ENCODE measurements around the gene TBC1D24. TPM values are rescaled to one million over a fixed set of nuclear protein-coding genes. Genes with fewer than 3 reads are reported as not detected.

TBC1D24 gene
- polyA plus RNA-seq, 12 donors, result 9.8 to 31.6 (median 19.9) TPM; not detected in 1

DNA sequence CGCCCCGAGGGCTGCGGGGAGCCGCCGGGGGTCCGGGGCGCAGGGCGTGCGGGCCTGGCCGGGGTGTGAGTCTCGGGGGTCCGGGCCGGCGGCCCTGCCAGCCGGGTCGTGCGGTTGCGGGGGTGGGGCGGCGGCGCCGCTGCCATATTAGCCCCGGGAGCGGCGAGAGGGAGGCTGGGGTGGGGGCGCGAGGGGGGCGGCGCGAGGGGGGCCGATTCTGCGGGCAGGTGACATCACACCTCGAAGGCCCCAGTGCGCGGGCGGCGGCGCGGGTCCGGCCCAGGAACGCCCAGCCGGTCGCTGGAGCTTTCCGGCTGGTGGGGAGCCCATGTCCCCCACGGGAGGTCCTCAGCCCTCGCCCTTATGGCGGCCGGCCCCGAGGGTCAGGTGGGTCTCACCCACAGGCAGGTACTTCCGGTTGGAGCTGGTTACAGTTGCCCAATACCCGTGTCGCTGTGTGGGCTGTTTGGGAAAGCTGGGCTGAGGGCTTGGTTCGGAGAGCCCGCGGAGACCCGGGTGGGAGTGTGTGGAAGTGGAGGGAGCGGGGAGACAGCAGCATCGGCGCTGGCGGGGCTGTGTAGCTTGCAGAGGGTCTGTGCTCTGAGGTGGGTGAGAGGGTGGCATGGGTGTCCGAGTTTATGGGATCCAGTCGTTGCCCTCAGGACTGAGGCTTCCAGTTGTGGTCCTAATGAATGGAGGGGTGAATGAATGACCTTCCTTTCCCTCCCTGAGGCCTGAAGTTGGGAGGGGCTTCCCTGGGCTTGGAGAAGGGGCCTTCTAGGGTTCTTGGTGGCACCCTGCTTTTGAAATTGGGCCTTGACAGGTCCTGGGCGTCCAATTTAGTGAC, 39.6 kb downstream of the TBC1D24 start:
- DNase-seq, result no peak

DNA sequence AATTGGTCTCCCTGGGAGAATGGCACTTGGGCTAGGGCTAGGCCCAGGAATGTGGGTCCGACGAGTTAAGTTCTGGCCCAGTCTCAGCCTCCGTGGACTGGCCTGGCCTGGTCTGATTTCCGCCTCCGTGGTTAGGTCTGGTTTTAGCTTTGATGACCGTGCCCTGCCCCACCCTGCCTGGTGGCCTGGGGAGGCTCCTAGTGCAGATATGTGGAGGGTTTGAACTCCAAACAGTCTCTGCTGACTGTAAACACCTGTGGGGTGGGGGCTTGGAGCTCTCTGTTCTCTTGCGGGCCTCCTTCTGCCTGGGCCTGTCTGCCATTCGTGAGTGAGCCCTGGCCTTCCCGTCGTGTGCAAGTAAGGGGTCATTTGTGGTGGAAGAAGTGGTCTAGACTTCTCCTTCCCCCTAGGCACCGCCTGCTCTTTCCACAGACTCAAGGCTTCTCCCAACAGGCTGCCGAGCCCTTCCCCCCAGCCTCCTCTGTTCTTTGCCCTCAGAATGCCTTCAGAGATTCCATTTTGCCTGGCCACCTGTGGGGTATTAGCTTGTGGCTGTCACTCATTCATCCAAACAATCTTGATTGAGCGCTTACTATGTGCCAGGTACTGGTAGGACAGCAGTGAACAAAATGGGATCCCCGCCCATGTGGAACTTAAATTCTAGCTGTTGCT, 40.4 kb downstream of the TBC1D24 start:
- no peak for DNase-seq

DNA sequence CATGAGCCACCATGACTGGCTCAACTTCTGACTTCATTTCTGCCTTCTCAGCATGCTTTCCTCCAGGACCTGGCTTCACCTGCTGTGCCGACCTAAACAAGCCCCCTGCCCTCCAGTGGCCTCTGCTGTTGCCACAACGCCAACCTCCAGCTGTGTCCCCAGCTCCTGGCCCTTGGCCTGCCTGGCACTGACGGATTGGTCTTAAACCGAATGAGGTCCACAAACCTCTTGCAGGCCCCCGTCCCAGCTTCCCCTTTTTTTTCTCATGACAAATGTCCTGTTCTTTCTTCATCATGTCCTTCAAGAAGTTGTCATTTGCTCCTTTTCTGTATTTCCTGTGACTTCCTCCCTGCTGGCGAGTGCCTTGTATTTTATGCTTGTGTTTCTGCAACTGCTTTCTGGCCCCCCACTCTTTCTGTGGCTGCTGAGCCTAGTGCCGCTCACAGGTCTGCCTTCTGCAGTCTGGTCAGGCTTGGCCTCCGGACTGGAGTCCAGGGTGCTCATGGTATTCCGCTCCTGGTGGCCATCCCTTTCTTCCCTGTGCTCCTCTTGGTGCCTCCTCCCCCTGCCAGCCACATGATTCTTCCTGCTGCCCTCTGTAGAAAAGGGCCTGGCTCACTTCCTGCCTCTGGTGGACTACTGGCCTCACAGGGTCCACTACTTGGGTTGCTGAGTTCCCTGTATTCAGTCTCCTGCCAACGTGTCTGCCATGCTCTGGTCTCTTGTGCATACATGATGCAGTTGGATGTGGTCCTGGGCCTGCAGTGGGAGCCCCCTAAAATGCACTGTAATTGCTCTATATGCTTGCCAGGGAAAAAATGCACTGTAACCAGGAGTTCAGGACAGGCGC, 41.7 kb downstream of the TBC1D24 start:
- no peak for DNase-seq

DNA sequence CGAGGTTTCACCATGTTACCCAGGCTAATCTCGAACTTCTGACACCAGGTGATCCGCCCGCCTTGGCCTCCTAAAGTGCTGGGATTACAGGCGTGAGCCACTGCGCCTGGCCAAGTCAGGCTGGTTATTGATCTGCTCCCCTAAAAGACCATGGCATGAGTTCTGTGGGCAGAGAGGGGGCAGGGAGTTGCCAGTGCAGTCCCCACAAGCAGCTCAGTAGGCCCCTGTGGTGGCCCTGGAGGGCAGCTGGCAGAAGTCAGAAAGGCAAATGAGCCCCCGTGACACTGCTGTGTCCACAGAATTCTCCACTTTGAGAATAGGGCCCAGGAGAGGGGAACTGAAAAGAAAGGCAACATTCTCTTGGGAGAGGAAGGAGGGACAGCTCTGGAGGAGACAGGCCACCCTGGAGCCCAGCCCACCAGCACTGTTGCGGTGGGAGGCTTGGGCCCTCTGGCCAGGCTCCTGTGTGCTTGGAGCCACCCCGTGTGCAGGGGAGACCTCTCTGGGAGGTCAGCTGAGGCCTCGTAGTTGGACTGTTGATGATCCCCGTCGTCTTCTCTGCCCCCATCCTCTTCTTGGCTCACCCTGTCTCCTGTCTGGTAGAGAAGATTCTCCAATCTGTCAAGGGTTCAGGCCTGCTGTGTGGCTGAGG, 43.2 kb downstream of the TBC1D24 start:
- DNase-seq, result no peak

DNA sequence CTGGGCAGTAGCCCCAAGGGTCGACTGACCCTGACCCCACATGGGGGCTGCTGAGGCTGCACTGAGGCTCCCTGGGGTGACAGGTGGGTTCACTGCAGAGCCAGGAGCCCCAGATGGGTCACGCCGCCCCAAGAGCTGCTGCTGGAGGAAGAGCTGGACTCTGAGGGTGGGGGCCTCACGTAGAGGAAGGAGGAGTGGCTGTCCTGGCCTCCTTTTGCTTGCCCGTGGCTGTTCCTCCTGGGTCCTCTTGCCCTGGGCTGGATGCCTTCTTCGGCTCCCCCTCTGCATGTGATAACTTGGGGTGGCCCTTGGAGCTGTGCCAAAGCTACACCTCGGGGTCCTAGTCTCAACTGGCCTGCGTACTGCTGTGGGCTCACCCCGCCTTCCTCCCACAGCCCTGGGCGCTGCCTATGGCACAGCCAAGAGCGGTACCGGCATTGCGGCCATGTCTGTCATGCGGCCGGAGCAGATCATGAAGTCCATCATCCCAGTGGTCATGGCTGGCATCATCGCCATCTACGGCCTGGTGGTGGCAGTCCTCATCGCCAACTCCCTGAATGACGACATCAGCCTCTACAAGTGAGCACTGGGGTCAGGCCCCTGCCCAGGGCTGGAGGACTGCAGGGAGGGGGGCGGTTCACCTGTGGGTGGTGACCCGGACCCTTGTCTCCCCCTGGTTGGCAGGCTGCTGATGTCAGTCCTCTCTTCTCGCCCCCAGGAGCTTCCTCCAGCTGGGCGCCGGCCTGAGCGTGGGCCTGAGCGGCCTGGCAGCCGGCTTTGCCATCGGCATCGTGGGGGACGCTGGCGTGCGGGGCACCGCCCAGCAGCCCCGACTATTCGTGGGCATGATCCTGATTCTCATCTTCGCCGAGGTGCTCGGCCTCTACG, 44.1 kb downstream of the TBC1D24 start:
- DNase-seq, result no peak

DNA sequence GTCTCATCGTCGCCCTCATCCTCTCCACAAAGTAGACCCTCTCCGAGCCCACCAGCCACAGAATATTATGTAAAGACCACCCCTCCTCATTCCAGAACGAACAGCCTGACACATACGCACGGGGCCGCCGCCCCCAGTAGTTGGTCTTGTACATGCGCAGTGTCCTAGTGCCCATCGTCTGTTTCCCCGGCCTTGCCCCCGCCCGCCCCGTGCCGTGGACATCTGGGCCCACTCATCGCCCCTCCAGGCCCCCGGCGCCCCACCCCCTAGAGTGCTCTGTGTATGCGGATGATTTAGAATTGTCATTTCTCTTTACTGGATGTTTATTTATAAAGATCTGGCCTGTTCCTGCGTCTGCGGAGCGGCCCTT, 44.8 kb downstream of the TBC1D24 start:
- DNase-seq, result no peak

DNA sequence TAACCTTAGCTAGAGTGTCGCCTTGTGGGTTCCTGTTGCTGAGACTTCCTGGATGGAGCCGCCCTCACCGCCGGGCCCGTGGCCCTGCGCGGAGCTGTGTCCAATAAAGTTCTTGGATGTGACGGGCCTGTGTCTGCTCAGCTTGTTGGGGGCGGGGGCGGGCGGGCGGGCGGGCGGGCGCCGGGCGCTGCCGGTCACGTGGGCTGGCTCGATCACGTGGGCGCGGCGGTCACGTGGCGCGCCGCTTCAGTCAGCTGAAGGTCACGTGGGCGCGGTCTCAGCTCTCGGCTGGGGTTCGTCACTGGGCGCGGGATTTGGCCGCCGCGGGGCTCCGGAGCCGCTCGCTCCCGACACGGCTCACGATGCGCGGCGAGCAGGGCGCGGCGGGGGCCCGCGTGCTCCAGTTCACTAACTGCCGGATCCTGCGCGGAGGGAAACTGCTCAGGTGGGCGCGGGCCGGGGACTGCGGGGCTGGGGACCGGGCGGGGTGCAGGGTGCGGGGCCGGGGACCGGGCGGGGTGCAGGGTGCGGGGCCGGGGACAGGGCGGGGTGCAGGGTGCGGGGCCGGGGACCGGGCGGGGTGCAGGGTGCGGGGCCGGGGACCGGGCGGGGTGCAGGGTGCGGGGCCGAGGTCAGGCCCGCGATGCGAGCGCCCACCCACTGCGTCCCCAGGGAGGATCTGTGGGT, 45.3 kb downstream of the TBC1D24 start, which contains the start of gene AMDHD2:
Gene AMDHD2, plus strand, starts transcription at position 275 of the 687 bp plus-strand sequence. Its CDS starts 88 bp downstream, at position 363.
- DNase-seq, result peak; percentile 92

DNA sequence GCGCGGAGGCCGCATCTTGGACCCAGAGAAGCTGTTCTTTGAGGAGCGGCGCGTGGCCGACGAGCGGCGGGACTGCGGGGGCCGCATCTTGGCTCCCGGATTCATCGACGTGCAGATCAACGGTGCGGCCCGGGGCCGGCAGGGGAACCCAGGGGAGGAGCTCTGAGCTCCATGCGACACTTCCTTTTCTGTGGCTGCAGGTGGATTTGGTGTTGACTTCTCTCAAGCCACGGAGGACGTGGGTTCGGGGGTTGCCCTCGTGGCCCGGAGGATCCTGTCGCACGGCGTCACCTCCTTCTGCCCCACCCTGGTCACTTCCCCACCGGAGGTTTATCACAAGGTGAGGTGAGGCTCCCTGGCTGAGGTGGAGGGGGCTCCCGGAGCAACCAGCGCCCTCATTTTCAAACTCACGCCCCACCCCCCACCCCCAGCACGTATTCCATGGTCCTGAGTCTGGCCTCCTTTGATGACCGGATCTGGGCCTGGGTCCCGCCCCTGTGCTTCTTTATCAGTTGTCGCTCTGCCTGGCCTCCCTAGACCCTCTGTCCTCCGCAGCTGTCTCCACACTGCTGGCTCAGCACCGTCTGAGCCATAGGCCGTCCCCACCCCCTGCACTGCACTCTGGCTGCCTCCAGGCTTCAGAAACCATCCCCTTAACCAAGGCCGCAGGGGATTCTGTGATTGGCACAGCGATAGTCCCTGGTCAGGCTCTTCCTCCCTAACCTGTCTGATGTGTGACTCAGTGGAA, 46.0 kb downstream of the TBC1D24 start:
- no peak for DNase-seq

DNA sequence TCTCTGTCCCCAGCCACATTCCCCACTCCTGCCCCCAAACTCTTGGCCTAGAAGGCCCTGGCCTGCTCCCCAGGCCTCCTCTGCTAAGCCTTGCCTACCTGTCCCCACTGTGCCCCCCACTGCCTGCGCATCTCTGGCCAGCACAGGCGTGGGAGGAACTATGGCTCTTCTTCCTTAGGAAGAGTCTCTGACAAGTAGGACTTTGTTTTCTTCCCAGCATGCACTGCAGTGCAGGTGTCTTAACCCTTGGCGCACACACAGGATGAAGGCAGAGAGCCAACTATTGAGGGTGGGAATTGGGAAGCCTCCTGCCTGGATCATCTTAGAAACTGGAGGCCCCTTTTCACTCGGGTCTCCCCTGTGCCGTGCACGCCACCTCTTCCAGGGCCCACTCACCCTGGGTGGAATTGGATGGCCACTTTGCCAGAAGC, 48.9 kb downstream of the TBC1D24 start:
- no peak for DNase-seq

DNA sequence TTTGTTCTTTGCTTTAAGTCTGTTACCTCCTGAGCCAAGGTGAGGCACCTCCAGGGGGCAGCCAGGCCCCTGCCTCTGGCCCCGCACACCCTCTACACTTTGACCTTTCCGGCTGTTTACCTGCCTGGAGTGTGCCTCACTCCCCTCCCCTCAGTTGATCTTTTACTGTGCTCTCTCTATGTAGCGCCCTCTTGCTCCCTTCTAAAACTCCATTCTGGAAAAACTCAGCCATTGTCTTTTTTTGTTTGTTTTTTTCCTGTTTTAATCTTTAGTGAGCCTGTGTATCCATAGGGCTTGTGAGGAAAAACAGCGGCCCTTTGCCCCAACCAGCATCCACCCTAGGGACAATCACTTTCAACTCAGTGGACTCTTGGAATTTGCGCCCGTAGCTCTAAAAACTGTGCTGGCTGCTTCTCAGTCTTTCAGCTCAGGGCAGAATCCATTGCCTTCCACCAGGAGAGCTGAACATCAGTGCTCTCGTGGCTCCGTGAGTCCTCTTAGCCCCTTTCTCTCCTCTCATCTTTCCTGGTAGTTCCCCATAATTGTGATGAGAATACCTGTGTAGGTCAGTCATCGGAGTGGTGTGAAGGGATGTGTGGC, 49.5 kb downstream of the TBC1D24 start:
- DNase-seq, result no peak

DNA sequence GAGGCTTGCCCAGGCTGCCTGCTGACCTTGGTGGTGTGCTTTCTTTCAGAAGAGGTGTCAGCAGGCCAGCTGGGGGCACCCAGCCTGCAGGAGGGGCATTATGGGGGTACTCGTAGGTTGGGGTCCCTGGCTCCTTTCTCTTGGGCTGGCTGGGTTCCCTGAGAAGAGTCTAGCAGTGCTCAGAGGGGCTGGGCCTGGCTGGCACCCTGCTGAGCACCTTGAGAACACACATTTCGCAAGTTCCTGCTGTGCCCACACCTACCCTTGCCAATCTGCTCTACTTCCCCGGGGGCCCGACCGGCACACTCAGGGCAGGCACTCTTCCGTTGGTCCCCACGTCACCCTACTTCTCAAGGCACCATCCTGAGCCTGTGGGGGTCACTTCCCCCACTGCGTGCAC, 51.2 kb downstream of the TBC1D24 start:
- no peak for DNase-seq

DNA sequence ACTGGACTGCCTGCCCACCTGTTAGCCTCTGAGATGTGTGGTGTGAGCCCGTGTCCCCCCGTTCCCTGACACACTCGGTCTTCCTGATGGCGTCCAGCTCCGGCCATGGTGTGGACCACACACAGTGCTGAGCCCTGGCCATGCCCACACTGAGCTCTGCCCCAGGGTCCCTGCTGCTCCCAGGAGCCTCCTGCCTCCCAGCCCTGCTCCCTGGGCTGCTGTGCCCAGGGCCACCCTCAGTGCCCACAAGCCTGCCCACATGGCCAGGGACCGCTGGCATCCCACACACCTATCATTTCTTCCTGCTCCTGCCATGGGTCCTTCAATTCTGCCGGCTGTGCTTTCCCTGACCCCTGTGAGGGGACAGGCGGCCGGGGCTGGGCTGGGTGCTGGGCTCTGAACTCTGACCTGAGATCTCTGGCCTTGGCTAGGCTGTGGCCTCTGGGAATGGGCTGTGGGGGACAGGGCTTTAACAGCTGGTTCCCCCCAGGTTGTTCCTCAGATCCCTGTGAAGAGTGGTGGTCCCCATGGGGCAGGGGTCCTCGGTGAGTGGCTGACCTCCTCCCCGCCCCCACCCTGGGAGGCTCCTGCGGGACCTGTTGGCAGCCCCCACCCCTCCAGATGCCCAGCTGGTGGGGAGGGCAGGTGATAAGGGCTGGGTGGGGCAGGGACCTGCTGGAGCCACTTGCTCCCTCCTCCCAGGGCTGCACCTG, 52.3 kb downstream of the TBC1D24 start:
- DNase-seq, result no peak

DNA sequence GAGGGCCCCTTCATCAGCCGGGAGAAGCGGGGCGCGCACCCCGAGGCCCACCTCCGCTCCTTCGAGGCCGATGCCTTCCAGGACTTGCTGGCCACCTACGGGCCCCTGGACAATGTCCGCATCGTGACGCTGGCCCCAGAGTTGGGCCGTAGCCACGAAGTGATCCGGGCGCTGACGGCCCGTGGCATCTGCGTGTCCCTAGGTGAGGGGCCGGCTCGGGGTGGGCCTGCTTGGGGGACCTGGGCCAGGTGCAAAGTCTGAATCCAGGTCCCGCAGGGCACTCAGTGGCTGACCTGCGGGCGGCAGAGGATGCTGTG, 52.8 kb downstream of the TBC1D24 start:
- DNase-seq, result no peak

DNA sequence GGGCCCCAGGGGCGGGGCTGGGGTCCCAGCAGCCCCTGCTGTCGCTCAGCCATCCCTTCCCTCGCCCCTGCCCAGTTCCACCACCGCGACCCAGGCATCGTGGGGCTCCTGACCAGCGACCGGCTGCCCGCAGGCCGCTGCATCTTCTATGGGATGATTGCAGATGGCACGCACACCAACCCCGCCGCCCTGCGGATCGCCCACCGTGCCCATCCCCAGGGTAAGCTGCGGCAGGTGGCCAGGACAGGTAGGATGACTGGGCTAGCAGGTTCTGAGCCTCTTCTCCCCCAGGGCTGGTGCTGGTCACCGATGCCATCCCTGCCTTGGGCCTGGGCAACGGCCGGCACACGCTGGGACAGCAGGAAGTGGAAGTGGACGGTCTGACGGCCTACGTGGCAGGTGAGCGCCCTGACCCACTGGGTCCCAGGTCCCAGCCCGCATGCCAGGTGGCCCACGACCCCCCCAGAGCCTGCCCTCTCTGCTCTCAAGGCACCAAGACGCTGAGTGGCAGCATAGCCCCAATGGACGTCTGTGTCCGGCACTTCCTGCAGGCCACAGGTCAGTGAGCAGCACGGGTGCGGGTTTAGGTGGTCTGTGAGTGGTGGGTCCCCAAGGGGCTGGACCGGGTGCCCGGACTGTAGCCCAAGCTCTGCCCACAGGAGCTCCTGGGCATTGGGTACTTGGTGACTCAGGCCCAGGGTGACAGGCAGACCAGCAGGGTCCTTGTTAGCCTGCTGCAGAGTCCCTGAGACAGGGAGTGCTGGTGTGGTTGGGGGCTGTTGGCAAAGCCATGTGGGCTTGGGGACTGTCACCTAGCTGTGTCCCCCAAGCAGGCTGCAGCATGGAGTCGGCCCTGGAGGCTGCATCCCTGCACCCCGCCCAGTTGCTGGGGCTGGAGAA, 53.5 kb downstream of the TBC1D24 start:
- DNase-seq, result no peak

DNA sequence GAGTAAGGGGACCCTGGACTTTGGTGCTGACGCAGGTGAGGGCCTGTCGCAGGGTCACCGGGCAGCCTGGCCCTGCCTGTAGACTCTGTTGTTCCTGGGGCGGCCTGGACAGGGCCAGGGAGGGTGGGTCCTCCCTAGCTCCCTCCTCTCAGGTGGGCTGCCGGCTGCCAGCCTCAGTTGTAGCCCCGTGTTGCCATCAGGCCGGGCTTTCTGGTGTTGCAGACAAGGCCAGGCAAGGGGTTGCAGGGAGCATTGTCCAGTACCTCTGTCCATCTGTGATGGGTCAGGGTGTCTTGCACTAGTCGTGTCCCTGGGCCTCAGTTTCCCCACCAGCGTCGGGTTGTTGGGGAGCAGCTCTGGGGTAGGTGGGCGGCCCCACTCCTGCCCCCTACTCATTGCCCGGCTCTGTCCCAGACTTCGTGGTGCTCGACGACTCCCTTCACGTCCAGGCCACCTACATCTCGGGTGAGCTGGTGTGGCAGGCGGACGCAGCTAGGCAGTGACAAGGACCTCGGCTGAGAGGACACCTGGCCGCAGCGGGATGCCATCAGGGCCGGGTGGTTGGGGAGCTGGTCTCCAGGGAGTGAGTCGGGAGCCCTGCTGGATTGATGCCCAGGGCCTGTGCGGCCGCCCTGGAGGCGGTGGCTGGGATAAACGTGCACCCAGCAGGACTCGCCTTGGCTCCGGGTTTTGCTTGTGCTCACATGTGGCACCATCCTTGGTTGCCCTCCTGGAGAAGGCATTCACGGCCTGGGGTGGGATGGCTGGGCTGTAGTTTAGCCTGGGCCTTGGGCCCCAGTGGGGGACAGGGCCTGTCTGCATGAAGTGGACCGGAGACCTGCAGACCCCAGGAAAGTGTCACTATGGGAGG, 54.4 kb downstream of the TBC1D24 start:
- no peak for DNase-seq

DNA sequence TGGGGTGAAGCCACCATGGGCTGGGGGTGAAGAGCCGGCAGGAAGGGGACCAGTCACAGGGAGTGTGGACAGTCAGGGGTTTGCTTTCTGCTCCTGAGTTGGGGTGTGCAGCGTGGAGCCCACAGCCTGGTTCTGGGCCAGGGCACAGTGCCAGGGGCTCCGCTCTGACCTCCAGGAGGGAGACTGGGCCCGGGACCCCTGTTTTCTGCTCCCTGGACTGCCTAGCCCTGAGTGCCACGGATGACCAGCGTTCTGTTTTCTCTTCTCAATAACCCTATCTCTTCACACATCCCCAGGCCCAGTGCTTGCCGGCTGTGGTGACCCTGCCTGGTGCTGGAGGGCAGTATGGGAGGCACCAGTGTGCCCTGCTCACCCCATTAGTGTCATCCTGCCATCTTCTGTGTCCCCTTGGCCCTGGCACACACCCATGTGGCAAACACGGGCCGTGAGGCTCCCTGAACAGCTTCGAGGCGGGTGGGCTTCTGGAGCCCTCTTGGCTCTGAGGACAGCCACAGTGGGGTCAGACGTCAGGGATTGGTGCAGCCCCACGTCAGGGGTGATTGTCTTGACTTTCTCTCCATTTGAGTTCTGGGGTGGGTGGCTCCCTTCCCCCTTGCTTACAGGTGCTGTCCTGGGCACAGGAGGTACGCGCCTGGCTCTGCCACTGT, 55.2 kb downstream of the TBC1D24 start:
- no peak for DNase-seq

All from muscle of arm (tissue), 12 donors.